HEK293 (cell line): Measurements from ENCODE around the gene DISC1.

ENCODE experiments used
- CTCF ChIA-PET: fragments of 350-600 bp; formaldehyde crosslinking; extraction: SDS; loops from one replicate; lab custom pipeline; 2021; ENCODE audit warnings: antibody characterized with exemption; lab: Yijun Ruan, JAX
- POLR2A ChIA-PET: fragments of 300-600 bp; formaldehyde crosslinking; extraction: SDS; loops from one replicate; lab custom pipeline; 2020; ENCODE audit warnings: antibody characterized with exemption, inconsistent platforms; lab: Yijun Ruan, JAX
- H3K27ac ChIP-seq: fragments of 200-500 bp; sonication (Bioruptor generic); 2 replicates; pipeline ENCODE4 v1.5.1; 2014; ENCODE audit warnings: low read depth, low read length, control low read depth, inconsistent platforms; ENCODE audit errors: extremely low read depth
- H3K36me3 ChIP-seq, 2 experiments: fragments of 200-500 bp in 1 of 2; sonication (Bioruptor generic) in 1 of 2; 1 replicate in 1 of 2; 2 replicates in 1 of 2; pipeline ENCODE4 v1.5.1; 2014 to 2017; ENCODE audit warnings: inconsistent platforms in 2 of 2, low read length in 2 of 2; ENCODE audit not compliant: control insufficient read depth in 2 of 2, insufficient read depth in 1 of 2
- H3K4me1 ChIP-seq: fragments of 200-500 bp; sonication (Bioruptor generic); 2 replicates; pipeline ENCODE4 v1.5.1; 2014; ENCODE audit warnings: mild to moderate bottlenecking, low read length, inconsistent platforms; ENCODE audit not compliant: control insufficient read depth, insufficient read depth
- H3K4me3 ChIP-seq: 2 replicates; pipeline ENCODE4 v1.5.1; 2011; ENCODE audit warnings: low read depth, mild to moderate bottlenecking, control low read depth, low read length, moderate library complexity
- H3K9me3 ChIP-seq: fragments of 200-500 bp; sonication (Bioruptor generic); 2 replicates; pipeline ENCODE4 v1.5.1; 2014; ENCODE audit warnings: low read depth, low read length, inconsistent platforms; ENCODE audit not compliant: control insufficient read depth, insufficient read depth
- FEZF1 ChIP-seq: fragments of 450-650 bp; formaldehyde crosslinking; IDR thresholded peaks from 2 replicates; pipeline ENCODE4 v1.5.1; 2016; ENCODE audit warnings: missing biosample characterization, missing genetic modification characterization
- KLF16 ChIP-seq: fragments of 450-650 bp; formaldehyde crosslinking; IDR thresholded peaks from 2 replicates; pipeline ENCODE4 v1.5.1; 2017; ENCODE audit warnings: missing biosample characterization, missing genetic modification characterization
- PRDM6 ChIP-seq: fragments of 450-650 bp; formaldehyde crosslinking; IDR thresholded peaks from 2 replicates; pipeline ENCODE4 v1.5.1; 2017; ENCODE audit warnings: missing biosample characterization, missing genetic modification characterization
- WT1 ChIP-seq: fragments of 450-650 bp; formaldehyde crosslinking; IDR thresholded peaks from 2 replicates; pipeline ENCODE4 v1.5.1; 2016; ENCODE audit warnings: missing biosample characterization, missing genetic modification characterization
- YY1 ChIP-seq: fragments of 450-650 bp; formaldehyde crosslinking; IDR thresholded peaks from 2 replicates; pipeline ENCODE4 v1.5.1; 2018; ENCODE audit warnings: missing biosample characterization, missing genetic modification characterization
- ZNF155 ChIP-seq: fragments of 450-650 bp; formaldehyde crosslinking; IDR thresholded peaks from 2 replicates; pipeline ENCODE4 v1.5.1; 2016; ENCODE audit warnings: missing biosample characterization, missing genetic modification characterization
- ZNF16 ChIP-seq: fragments of 450-650 bp; formaldehyde crosslinking; IDR thresholded peaks from 2 replicates; pipeline ENCODE4 v1.5.1; 2016; ENCODE audit warnings: low read depth, missing biosample characterization, missing genetic modification characterization
- ZNF211 ChIP-seq: fragments of 450-650 bp; formaldehyde crosslinking; IDR thresholded peaks from 2 replicates; pipeline ENCODE4 v1.5.1; 2016; ENCODE audit warnings: low read depth, missing biosample characterization, missing genetic modification characterization
- ZNF302 ChIP-seq: fragments of 450-650 bp; formaldehyde crosslinking; IDR thresholded peaks from 2 replicates; pipeline ENCODE4 v1.5.1; 2016; ENCODE audit warnings: missing biosample characterization, missing genetic modification characterization, low read depth
- ZNF416 ChIP-seq: fragments of 450-650 bp; formaldehyde crosslinking; IDR thresholded peaks from 2 replicates; pipeline ENCODE4 v1.5.1; 2016; ENCODE audit warnings: missing biosample characterization, missing genetic modification characterization
- ZNF624 ChIP-seq: fragments of 450-650 bp; formaldehyde crosslinking; IDR thresholded peaks from 2 replicates; pipeline ENCODE4 v1.5.1; 2017; ENCODE audit warnings: missing biosample characterization, missing genetic modification characterization
- ZNF654 ChIP-seq: fragments of 450-650 bp; formaldehyde crosslinking; IDR thresholded peaks from 2 replicates; pipeline ENCODE4 v1.5.1; 2016; ENCODE audit warnings: low read depth, missing biosample characterization, missing genetic modification characterization
- ZNF660 ChIP-seq: fragments of 450-650 bp; IDR thresholded peaks from 2 replicates; pipeline ENCODE4 v1.5.1; 2018; ENCODE audit warnings: missing biosample characterization, mild to moderate bottlenecking, missing genetic modification characterization
- ZNF777 ChIP-seq: fragments of 450-650 bp; formaldehyde crosslinking; IDR thresholded peaks from 2 replicates; pipeline ENCODE4 v1.5.1; 2017; ENCODE audit warnings: missing biosample characterization, missing genetic modification characterization, borderline replicate concordance
- TF ChIP-seq, protein P1 (sequence below): fragments of 450-650 bp; formaldehyde crosslinking; IDR thresholded peaks from 2 replicates; pipeline ENCODE4 v1.5.1; 2016; ENCODE audit warnings: missing biosample characterization, missing genetic modification characterization, borderline replicate concordance
- TF ChIP-seq, protein P2 (sequence below): fragments of 450-650 bp; formaldehyde crosslinking; IDR thresholded peaks from 2 replicates; pipeline ENCODE4 v1.5.1; 2017; ENCODE audit warnings: missing biosample characterization, mild to moderate bottlenecking, missing genetic modification characterization, moderate library complexity

DISC1 gene

GRCh38 chr1:231799363-231799986 is 172.9 kb downstream of the DISC1 start (continued):
- peak; percentile 68 for TF ChIP-seq FEZF1 (tag by site-specific recombination)
- TF ChIP-seq ZNF16 = no peak
- TF ChIP-seq YY1 (tag by site-specific recombination) = no peak
- TF ChIP-seq WT1 (tag by site-specific recombination) = peak; percentile 63; the same call in 1 of the 2 replicates
- no peak for TF ChIP-seq ZNF660 (tag by site-specific recombination)

- CTCF ChIA-PET = interaction anchor here (0.6 to 2.7 kb wide), 4 partner anchors 43 to 767 kb away, joined by 3 to 21 read pairs (median 3); no protein-coding TSS in a partner anchor
- Histone ChIP-seq H3K9me3 (no peaks in the 10 kb centered on the region), H3K4me1 (no peaks in the 10 kb centered on the region), H3K36me3 (no peaks in the 10 kb centered on the region), H3K4me3 (no peak overlapping the region), H3K27ac (no peak overlapping the region)
- TF ChIP-seq, protein P1, sequence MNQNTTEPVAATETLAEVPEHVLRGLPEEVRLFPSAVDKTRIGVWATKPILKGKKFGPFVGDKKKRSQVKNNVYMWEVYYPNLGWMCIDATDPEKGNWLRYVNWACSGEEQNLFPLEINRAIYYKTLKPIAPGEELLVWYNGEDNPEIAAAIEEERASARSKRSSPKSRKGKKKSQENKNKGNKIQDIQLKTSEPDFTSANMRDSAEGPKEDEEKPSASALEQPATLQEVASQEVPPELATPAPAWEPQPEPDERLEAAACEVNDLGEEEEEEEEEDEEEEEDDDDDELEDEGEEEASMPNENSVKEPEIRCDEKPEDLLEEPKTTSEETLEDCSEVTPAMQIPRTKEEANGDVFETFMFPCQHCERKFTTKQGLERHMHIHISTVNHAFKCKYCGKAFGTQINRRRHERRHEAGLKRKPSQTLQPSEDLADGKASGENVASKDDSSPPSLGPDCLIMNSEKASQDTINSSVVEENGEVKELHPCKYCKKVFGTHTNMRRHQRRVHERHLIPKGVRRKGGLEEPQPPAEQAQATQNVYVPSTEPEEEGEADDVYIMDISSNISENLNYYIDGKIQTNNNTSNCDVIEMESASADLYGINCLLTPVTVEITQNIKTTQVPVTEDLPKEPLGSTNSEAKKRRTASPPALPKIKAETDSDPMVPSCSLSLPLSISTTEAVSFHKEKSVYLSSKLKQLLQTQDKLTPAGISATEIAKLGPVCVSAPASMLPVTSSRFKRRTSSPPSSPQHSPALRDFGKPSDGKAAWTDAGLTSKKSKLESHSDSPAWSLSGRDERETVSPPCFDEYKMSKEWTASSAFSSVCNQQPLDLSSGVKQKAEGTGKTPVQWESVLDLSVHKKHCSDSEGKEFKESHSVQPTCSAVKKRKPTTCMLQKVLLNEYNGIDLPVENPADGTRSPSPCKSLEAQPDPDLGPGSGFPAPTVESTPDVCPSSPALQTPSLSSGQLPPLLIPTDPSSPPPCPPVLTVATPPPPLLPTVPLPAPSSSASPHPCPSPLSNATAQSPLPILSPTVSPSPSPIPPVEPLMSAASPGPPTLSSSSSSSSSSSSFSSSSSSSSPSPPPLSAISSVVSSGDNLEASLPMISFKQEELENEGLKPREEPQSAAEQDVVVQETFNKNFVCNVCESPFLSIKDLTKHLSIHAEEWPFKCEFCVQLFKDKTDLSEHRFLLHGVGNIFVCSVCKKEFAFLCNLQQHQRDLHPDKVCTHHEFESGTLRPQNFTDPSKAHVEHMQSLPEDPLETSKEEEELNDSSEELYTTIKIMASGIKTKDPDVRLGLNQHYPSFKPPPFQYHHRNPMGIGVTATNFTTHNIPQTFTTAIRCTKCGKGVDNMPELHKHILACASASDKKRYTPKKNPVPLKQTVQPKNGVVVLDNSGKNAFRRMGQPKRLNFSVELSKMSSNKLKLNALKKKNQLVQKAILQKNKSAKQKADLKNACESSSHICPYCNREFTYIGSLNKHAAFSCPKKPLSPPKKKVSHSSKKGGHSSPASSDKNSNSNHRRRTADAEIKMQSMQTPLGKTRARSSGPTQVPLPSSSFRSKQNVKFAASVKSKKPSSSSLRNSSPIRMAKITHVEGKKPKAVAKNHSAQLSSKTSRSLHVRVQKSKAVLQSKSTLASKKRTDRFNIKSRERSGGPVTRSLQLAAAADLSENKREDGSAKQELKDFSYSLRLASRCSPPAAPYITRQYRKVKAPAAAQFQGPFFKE (tag by site-specific recombination) = no peak
- TF ChIP-seq ZNF155 (tag by site-specific recombination) = no peak
- TF ChIP-seq, protein P2, sequence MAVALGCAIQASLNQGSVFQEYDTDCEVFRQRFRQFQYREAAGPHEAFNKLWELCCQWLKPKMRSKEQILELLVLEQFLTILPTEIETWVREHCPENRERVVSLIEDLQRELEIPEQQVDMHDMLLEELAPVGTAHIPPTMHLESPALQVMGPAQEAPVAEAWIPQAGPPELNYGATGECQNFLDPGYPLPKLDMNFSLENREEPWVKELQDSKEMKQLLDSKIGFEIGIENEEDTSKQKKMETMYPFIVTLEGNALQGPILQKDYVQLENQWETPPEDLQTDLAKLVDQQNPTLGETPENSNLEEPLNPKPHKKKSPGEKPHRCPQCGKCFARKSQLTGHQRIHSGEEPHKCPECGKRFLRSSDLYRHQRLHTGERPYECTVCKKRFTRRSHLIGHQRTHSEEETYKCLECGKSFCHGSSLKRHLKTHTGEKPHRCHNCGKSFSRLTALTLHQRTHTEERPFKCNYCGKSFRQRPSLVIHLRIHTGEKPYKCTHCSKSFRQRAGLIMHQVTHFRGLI (tag by site-specific recombination) = no peak
- TF ChIP-seq ZNF16 = no peak
- TF ChIP-seq PRDM6 (tag by site-specific recombination) = no peak
- TF ChIP-seq ZNF211 (tag by site-specific recombination) = no peak
- TF ChIP-seq ZNF654 (tag by site-specific recombination) = no peak
- no peak for TF ChIP-seq ZNF416 (tag by site-specific recombination)
- TF ChIP-seq ZNF777 (tag by site-specific recombination) = no peak
- no peak for TF ChIP-seq ZNF302 (tag by site-specific recombination)
- no peak for TF ChIP-seq FEZF1 (tag by site-specific recombination)
- TF ChIP-seq KLF16 (tag by site-specific recombination) = no peak
- no peak for TF ChIP-seq ZNF624 (tag by site-specific recombination)
- POLR2A ChIA-PET = interaction anchor here (0.5 to 0.7 kb wide), 2 partner anchors 466 to 870 kb away, joined by 3 read pairs; no protein-coding TSS in a partner anchor
Measured at GRCh38 chr1:231800108-231800507, 173.5 kb downstream of the DISC1 start.
